ENCODE measurements around the gene CFAP46.

CFAP46 gene

GRCh38 chr10:132951926-132952325 lies 9.6 kb upstream of the CFAP46 start:
- no peak for DNase-seq
- intact Hi-C loops (cut with DNase I) = no loop called here

GRCh38 chr10:132948351-132948750 lies 6.0 kb upstream of the CFAP46 start:
- DNase-seq = no peak
- intact Hi-C loops (cut with DNase I) = no loop called here

- no peak for DNase-seq
- intact Hi-C loops (cut with DNase I) = no loop called here
These were observed 5.5 kb upstream of the CFAP46 start for GRCh38 chr10:132947843-132948242.

- peak in 1 of 42 donors; percentile 19 for DNase-seq
- intact Hi-C loops (cut with DNase I) = no loop called here
These were observed 4.6 kb upstream of the CFAP46 start for GRCh38 chr10:132946806-132947546.

GRCh38 chr10:132946311-132946710 lies 3.9 kb upstream of the CFAP46 start:
- no peak for DNase-seq
- intact Hi-C loops (cut with DNase I) = no loop called here

GRCh38 chr10:132945894-132946255 lies 3.5 kb upstream of the CFAP46 start:
- intact Hi-C loops (cut with DNase I) = no loop called here
- DNase-seq = no peak

- intact Hi-C loops (cut with DNase I) = no loop called here
- DNase-seq = no peak
These were observed 2.9 kb upstream of the CFAP46 start for GRCh38 chr10:132945125-132945893.

- no peak for DNase-seq
- intact Hi-C loops (cut with DNase I) = loop anchor here (5.0 kb wide), 1 partner anchor 178 kb away; no protein-coding TSS in a partner anchor
These were observed 2.1 kb upstream of the CFAP46 start for GRCh38 chr10:132944510-132944909.

- intact Hi-C loops (cut with DNase I) = loop anchor here (5.0 kb wide), 1 partner anchor 178 kb away; no protein-coding TSS in a partner anchor
- DNase-seq = no peak
These were observed 1.5 kb upstream of the CFAP46 start for GRCh38 chr10:132943791-132944404.

GRCh38 chr10:132943058-132943790 lies 854 bp upstream of the CFAP46 start:
- DNase-seq = no peak
- intact Hi-C loops (cut with DNase I) = loop anchor here (5.0 kb wide), 1 partner anchor 179 kb away; no protein-coding TSS in a partner anchor

GRCh38 chr10:132941640-132942051 lies 724 bp downstream of the CFAP46 start:
- intact Hi-C loops (cut with DNase I) = loop anchor here (5.0 kb wide), 1 partner anchor 181 kb away; no protein-coding TSS in a partner anchor
- DNase-seq = no peak

GRCh38 chr10:132940791-132941465 lies 1.4 kb downstream of the CFAP46 start:
- DNase-seq = no peak
- intact Hi-C loops (cut with DNase I) = loop anchor here (5.0 kb wide), 1 partner anchor 181 kb away; no protein-coding TSS in a partner anchor

- peak in 40 of 42 donors; percentile 20 to 85 (median 65) for DNase-seq
- intact Hi-C loops (cut with DNase I) = loop anchor here (5.0 kb wide), 1 partner anchor 182 kb away; no protein-coding TSS in a partner anchor
These were observed 2.2 kb downstream of the CFAP46 start for GRCh38 chr10:132939957-132940790.

- intact Hi-C loops (cut with DNase I) = no loop called here
- DNase-seq = no peak
These were observed 2.9 kb downstream of the CFAP46 start for GRCh38 chr10:132939378-132939955.

GRCh38 chr10:132938472-132939339 lies 3.7 kb downstream of the CFAP46 start:
- DNase-seq = no peak
- intact Hi-C loops (cut with DNase I) = no loop called here

GRCh38 chr10:132937861-132938260 lies 4.5 kb downstream of the CFAP46 start:
- intact Hi-C loops (cut with DNase I) = no loop called here

More at GRCh38 chr10:132937861-132938260, 4.5 kb downstream of the CFAP46 start:
- DNase-seq = no peak

All from head of caudate nucleus (tissue), 42 donors.